Central memory CD8-positive, alpha-beta T cell (primary cell): ENCODE results near the gene TYW3.

ENCODE experiments used
- ATAC-seq: fragments of 150-1000 bp; cut with Tn5 transposase; replicated peaks from 2 replicates; pipeline ENCODE4 v1.10.0; 2022; ENCODE audit warnings: mild to moderate bottlenecking, moderate FRiP score, moderate number of reproducible peaks; ENCODE audit not compliant: poor library complexity, severe bottlenecking; ENCODE audit errors: extremely low read depth
- DNase-seq, 2 donors: peaks; one replicate each; pipeline ENCODE4 v3.0.0; 2021; ENCODE audit warnings: low spot score in 2 of 2
- H3K27ac Mint-ChIP-seq: one replicate; pipeline ENCODE4 v1.8.0; 2022; ENCODE audit warnings: low read depth, mild to moderate bottlenecking, moderate library complexity, mixed read lengths
- H3K27me3 Mint-ChIP-seq: one replicate; pipeline ENCODE4 v1.8.0; 2022; ENCODE audit warnings: mixed read lengths
- H3K36me3 Mint-ChIP-seq: one replicate; pipeline ENCODE4 v1.8.0; 2022; ENCODE audit warnings: mild to moderate bottlenecking, moderate library complexity, mixed read lengths; ENCODE audit not compliant: insufficient read depth
- H3K4me1 Mint-ChIP-seq: one replicate; pipeline ENCODE4 v1.8.0; 2022; ENCODE audit warnings: mixed read lengths
- H3K4me3 Mint-ChIP-seq: one replicate; pipeline ENCODE4 v1.8.0; 2022; ENCODE audit warnings: mild to moderate bottlenecking, moderate library complexity, mixed read lengths
- H3K9me3 Mint-ChIP-seq: one replicate; pipeline ENCODE4 v1.8.0; 2022; ENCODE audit warnings: mixed read lengths

TYW3 gene

DNA sequence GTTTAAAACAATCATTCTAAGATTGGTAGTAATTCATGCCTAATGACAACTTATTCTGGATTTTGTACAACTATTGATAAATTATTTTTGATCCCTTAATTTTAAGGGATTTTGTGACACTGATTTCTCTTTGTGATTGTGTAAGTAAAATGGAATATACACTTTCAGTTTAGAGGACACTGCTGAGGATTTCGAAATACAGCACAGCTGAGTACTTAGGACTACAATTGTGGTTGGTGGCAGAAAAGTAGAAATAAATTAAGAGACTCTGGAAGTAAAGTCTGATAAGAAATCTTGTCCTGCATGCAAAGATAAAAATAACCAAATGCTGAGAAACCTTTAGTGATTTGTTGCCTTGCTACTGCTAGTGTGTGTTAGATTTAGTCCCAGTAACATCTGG, 40.0 kb downstream of the TYW3 start:
- H3K4me3 Mint-ChIP-seq, result no peak overlapping the region

DNA sequence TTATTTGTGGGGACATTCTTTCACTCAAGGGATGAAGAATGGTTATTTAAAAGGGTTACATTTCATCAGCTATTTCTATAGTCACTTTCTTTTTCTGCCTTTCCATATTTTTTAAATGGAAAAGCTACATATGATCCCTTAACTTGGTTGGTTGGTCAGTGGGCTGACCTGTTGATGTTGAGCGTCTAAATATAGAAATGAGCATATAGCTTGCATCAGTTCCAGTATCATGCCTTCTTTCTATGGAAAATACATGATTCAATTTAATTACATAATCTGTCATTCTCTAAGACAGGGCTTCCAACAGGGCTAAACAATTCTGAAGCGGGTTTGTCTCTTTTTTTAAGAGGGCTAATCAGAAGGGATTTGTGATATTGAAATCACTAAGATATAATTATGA, 40.6 kb downstream of the TYW3 start:
- H3K9me3 Mint-ChIP-seq, result no peaks in the 10 kb centered on the region
- no peak overlapping the region for H3K4me3 Mint-ChIP-seq
- H3K36me3 Mint-ChIP-seq, result no peaks in the 10 kb centered on the region
- DNase-seq (no peak), ATAC-seq (no peak)
- H3K27me3 Mint-ChIP-seq, result peaks cover 11% of the 10 kb centered on the region
- no peaks in the 10 kb centered on the region for H3K4me1 Mint-ChIP-seq
- H3K27ac Mint-ChIP-seq, result no peak overlapping the region

More for the DNA sequence above, 40.0 kb downstream of the TYW3 start:
- Mint-ChIP-seq H3K4me1 (no peaks in the 10 kb centered on the region), H3K27me3 (peaks cover 11% of the 10 kb centered on the region), H3K9me3 (no peaks in the 10 kb centered on the region), H3K27ac (no peak overlapping the region), H3K36me3 (no peaks in the 10 kb centered on the region)
- no peak for ATAC-seq
- no peak for DNase-seq

DNA sequence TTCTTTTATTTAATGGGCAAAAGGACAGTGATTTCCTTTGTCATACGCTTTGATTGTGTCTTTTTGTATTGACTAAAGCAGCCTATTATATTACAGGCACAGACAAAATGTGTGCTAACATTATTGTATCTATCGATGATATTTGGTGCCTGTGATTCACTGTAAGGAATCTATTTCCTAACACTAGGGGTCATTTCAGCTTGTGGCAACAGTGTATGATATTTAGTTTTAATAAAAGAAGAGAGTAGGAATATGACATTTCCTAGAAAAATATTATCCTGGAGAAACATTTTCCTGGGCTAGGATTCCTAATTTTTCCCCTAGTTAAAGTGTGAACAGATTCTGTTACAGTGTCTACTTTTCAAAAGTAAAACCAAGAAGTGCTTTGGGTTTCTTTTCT, 42.8 kb downstream of the TYW3 start:
- Mint-ChIP-seq H3K36me3 (no peaks in the 10 kb centered on the region), H3K9me3 (no peaks in the 10 kb centered on the region), H3K4me1 (no peaks in the 10 kb centered on the region), H3K27ac (no peak overlapping the region), H3K4me3 (no peak overlapping the region), H3K27me3 (peaks cover 11% of the 10 kb centered on the region)
- DNase-seq, result no peak
- no peak for ATAC-seq

DNA sequence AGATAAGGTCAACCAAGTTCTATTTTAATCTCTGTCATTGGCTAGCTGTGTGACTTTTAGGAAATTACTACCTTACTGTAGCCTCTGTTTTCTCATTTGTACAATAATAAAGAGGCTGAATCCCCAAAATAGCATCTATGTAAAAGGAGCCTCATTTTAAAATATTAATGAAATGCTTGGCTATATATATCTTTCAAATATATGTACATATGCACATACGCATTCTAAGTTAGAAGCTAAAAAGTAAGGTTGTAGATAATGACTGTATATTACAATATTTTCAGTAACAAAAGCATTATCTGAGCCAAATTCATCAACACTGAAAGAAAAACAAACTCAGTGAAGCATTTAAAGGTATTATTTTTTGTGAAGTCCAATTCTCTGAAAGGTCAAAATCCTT, 44.6 kb downstream of the TYW3 start:
- DNase-seq, result no peak
- Mint-ChIP-seq H3K4me3 (no peak overlapping the region), H3K4me1 (no peaks in the 10 kb centered on the region), H3K36me3 (no peaks in the 10 kb centered on the region), H3K27me3 (peaks cover 11% of the 10 kb centered on the region), H3K27ac (no peak overlapping the region), H3K9me3 (no peaks in the 10 kb centered on the region)
- no peak for ATAC-seq

DNA sequence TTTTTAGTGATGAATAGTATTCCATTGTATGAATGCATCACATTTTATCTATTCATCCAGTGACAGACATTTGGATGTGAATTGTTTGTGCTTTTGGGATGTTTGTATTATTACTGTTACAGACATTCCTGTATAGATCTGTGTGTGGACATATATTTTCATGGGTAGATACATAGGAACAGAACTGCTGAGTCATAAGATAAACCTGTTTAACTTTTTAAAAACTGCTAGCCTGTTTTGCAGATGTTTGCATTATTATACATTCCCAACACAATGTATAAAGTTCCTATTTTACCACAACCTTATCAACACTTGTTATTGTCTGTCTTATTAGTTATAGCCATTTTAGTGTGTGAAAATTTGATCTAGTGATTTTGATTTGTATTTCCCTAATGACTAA, 46.8 kb downstream of the TYW3 start:
- DNase-seq (no peak), ATAC-seq (no peak)
- Mint-ChIP-seq H3K36me3 (no peaks in the 10 kb centered on the region), H3K27me3 (no peaks in the 10 kb centered on the region), H3K4me1 (no peaks in the 10 kb centered on the region), H3K4me3 (no peak overlapping the region), H3K27ac (no peak overlapping the region), H3K9me3 (no peaks in the 10 kb centered on the region)

DNA sequence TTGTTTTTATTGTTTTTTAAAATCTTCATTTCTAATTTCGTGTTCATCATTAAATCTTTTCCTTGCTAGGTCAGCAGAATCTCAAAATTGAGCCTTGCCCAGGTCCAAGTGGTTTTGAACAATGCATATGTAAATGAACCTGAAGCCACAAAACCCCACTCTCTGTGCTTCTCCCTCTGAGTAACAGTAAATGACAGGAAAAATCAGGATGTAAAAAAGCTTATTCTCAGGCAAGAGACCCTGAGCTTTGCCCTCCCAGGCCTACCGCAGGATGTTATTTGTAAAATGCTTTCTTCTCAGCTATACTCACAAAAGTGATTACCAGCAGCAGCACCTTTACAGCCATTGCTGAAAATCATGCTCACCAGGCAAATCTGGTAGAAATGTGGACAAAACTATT, 47.6 kb downstream of the TYW3 start:
- Mint-ChIP-seq H3K27me3 (peaks cover 4% of the 10 kb centered on the region), H3K36me3 (no peaks in the 10 kb centered on the region), H3K9me3 (no peaks in the 10 kb centered on the region), H3K4me1 (no peaks in the 10 kb centered on the region), H3K4me3 (no peak overlapping the region), H3K27ac (no peak overlapping the region)
- no peak for DNase-seq
- ATAC-seq, result no peak

DNA sequence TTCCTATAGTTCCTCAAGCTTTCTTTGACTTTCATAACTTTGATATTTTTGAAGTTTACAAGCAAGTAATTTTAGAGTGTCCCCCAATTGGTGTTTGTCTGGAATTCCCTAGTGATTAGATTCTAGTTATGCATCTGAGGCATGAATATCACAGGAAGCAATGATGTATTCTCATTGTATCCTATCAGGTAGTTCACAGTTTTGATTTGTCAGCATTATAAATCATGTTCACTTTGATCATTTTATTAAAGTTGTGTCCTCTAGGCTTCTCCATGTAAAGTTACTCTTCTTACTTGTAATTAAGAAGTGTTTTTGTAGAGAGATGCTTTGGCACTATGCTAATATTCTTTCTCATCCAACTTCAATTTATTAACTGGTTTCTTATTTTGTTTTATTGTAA, 53.0 kb downstream of the TYW3 start:
- Mint-ChIP-seq H3K9me3 (no peaks in the 10 kb centered on the region), H3K4me3 (no peak overlapping the region), H3K4me1 (no peaks in the 10 kb centered on the region), H3K36me3 (no peaks in the 10 kb centered on the region), H3K27me3 (peaks cover 10% of the 10 kb centered on the region), H3K27ac (no peak overlapping the region)
- ATAC-seq (no peak), DNase-seq (no peak)

DNA sequence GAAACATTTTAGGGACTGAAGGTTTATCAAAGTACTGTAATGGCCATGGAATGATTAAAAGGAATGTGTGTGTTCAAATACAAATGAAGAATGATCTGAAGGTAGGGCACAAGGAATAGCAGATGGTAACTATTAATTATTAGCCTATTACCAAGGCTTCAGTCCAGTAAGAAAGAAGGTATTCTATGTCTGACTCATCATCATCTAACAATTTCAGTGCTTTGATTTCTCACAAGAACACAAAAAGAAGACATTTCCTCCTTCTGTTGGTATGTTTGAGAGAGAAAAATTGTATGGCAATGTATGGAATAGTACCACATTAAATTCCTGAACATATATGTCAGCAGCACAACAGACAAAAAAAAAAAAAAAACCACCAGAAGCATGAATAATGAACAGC, 57.5 kb downstream of the TYW3 start:
- Mint-ChIP-seq H3K36me3 (no peaks in the 10 kb centered on the region), H3K27me3 (peaks cover 7% of the 10 kb centered on the region), H3K4me3 (no peak overlapping the region), H3K4me1 (no peaks in the 10 kb centered on the region), H3K9me3 (no peaks in the 10 kb centered on the region), H3K27ac (no peak overlapping the region)
- DNase-seq (no peak), ATAC-seq (no peak)

DNA sequence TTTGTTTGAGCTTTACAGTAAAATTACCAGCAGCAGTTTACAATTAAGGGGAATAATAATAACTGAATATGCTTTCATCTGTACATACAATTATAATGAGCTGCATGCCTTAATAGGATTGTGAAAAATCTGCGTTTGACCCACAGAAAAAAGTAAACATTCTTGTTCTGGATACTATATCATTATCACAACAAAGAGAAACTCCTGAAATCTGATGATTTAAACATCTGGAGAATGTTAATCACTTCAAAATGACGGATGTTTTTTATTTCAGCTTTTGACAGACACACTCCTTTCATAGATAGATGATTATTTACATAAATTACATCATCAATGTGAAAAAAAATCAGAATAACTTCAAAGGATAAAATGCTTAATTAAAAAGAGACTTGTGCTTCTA, 58.5 kb downstream of the TYW3 start:
- ATAC-seq, result no peak
- Mint-ChIP-seq H3K9me3 (no peaks in the 10 kb centered on the region), H3K4me3 (no peak overlapping the region), H3K27ac (no peak overlapping the region), H3K27me3 (peaks cover 8% of the 10 kb centered on the region), H3K36me3 (no peaks in the 10 kb centered on the region), H3K4me1 (no peaks in the 10 kb centered on the region)
- DNase-seq, result no peak

DNA sequence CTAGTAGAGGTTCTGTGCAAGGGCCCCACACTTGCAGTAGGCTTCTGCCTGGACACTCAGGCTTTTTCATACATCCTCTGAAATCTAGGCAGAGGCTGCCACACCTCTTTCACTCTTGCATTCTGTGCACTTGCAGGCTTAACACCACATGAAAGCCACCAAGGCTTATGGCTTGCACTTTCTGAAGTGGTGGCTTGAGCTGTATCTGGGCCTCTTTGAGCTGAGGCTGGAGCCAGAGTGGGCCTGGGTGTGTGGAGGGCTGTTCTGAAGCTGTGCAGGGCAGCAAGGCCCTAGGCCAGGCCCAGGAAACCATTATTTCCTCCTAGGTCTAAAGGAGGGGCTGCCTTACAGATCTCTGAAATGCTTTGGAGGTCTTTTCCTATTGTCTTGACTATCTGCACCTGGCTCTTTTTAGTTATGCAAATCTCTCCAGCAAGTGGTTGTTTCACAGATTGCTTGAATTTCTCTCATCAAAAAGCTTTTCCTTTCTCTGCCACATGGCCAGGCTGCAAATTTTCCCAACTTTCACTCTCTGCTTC, 66.2 kb downstream of the TYW3 start:
- Mint-ChIP-seq H3K4me1 (no peaks in the 10 kb centered on the region), H3K27me3 (peaks cover 22% of the 10 kb centered on the region), H3K4me3 (no peak overlapping the region), H3K9me3 (no peaks in the 10 kb centered on the region), H3K36me3 (no peaks in the 10 kb centered on the region), H3K27ac (no peak overlapping the region)
- ATAC-seq (no peak), DNase-seq (no peak)

DNA sequence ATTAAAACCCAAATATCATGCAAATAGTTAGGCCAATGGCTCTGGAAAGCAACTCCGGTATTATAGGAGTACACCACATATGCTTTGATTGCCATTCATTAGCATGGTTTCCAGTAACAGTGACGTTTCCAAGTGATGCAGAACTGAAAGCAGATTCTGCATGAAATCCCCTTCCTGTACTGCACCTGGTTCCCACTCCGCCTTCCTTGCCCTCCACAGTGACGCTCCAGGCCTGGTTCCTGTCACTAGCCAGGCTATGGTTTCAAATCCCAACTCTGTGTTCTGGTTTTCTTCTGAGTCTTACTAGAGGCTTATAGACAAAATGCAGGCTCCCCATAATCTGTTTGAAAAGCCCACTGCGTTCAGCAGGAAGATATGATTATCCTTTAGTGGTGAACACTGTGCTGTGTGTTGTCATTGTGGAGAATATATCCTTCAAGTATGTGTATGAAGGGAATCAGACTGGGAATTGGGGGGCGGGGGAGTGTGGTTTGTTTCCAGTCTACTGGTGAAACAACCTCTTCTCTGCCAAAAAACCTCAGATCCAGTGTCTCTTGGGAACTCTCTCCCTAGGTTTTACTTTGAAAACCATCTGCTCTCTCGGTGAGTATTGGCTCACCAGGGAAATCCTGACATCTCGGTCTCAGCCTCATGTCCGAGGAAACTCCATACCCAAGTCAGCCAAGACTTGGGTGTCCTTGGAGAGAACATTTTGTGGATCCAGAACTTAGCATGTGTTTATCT, 78.7 kb downstream of the TYW3 start:
- Mint-ChIP-seq H3K4me1 (no peaks in the 10 kb centered on the region), H3K36me3 (no peaks in the 10 kb centered on the region), H3K27ac (no peak overlapping the region), H3K27me3 (no peaks in the 10 kb centered on the region), H3K9me3 (no peaks in the 10 kb centered on the region), H3K4me3 (no peak overlapping the region)
- ATAC-seq (no peak), DNase-seq (no peak)

DNA sequence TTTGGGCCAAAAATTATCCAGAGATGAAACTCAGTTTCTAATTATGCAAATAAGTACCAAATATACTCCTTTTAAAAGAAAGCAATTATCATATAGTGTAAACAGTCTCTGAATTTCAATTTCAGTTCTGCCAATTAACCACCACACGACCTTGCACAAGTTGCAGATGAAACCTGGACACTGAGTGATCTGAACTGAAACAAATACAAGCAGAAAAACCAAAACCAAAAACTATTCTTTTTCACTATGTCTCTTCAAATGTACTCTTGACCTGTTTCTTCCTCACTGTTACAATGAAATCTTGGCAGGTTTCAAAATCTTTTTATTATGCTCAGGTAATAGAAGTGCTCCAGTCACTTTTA, 79.2 kb downstream of the TYW3 start:
- no peaks in the 10 kb centered on the region for H3K27me3 Mint-ChIP-seq
- H3K4me3 Mint-ChIP-seq, result no peak overlapping the region
- no peak overlapping the region for H3K27ac Mint-ChIP-seq
- DNase-seq (no peak), ATAC-seq (no peak)
- H3K9me3 Mint-ChIP-seq, result no peaks in the 10 kb centered on the region
- H3K36me3 Mint-ChIP-seq, result no peaks in the 10 kb centered on the region
- H3K4me1 Mint-ChIP-seq, result no peaks in the 10 kb centered on the region
